Ecto neural progenitor cell (in vitro differentiated cells): Measurements from ENCODE around the gene HAUS8.
A peak's percentile ranks its signal among the peaks of the same experiment; 100 is the strongest.
"Not testable (repeated sequence)": the region's sequence is repeated elsewhere in the genome, so short reads cannot be mapped to it uniquely, and the experiment has no call there.

Experiments
- DNase-seq: peaks from one replicate; pipeline ENCODE4 v3.0.0-alpha.2; 2018; ENCODE audit warnings: low spot score

HAUS8 gene, protein sequence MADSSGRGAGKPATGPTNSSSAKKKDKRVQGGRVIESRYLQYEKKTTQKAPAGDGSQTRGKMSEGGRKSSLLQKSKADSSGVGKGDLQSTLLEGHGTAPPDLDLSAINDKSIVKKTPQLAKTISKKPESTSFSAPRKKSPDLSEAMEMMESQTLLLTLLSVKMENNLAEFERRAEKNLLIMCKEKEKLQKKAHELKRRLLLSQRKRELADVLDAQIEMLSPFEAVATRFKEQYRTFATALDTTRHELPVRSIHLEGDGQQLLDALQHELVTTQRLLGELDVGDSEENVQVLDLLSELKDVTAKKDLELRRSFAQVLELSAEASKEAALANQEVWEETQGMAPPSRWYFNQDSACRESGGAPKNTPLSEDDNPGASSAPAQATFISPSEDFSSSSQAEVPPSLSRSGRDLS

DNA sequence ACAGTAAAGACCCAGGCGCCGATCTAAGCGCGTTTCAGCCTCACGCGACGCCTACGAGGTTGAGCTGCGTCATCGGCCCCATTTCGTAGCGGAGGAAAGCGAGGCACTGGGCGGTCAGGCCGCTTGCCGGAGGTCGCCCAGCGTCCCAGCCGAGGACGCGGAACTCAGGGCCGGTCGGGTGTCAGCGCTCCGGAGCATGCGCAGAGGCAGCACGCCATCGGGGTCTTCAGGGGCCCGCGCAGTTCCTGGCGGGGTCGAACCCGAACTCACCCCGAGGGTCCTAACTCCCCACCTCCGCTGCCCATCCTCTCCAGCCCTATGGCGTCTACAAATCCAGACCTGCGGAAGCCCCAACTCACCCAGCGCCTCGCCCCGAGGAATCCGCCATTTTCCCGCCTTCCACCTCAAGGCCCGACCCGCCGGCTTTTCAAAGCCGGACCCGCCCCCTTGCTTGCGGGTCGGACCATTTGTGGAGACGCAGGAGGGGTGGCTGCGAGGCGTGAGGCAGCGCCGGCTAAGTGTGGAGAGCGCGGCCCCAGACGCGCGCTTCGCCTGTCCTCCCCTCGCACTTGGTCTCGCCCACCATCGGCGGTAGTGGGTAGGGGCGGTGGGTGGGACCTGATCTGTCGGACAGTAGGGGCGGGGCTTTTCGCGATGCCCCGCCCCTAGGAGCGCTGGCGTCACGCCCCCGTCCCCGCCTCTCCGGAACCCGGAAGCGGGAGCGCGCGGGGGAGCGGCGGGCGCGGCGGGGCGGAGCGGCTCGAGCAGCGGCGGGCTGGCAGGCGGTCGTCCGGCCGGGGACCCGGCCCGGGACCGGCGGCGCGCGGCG is at the start of gene HAUS8, which contains the start of gene MYO9B:
Gene HAUS8, minus strand, starts transcription at position 418 of the 829 bp plus-strand sequence. Its CDS starts 30 bp downstream, at position 388.
Gene MYO9B, plus strand, starts transcription at position 743 of the 829 bp plus-strand sequence. CDS start 25,941 bp downstream, outside the sequence.
- peak; percentile 99 for DNase-seq

DNA sequence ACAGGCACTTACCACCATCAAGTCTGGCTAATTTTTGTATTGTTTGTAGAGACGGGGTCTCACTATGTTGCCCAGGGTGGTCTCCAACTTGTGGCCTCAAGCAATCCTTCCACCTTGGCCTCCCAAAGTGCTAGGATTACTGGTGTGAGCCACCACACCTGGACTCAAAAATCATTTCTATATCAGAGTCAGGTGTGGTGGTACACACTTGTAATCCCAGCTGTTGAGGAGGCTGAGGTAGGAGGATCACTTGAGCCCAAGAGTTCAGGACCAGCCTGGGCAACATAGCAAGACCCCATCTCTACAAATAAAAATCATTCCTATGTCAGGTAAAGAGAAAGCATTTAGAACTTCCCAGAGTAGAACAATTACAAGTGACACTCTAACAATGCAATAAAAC is 48.8 kb upstream of the HAUS8 start:
- DNase-seq = no peak

DNA sequence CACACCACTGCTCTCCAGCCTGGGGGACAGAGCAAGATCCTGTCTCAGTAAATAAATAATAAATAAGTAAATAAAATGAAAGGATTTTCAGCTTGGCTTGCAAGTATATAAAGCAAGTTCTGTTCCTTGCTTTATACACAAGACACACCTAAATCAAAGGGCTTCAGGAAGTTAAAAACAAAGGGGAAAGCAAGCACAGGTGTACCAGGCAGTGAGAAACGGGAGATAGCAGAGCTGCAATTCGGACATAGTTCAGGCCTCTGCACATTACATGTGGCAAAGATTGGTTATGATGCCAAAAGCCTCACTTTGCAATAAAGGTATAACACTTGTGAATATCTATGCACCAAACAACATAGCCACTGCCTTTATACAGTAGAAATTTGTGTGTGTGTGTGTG is 47.8 kb upstream of the HAUS8 start:
- DNase-seq = no peak

DNA sequence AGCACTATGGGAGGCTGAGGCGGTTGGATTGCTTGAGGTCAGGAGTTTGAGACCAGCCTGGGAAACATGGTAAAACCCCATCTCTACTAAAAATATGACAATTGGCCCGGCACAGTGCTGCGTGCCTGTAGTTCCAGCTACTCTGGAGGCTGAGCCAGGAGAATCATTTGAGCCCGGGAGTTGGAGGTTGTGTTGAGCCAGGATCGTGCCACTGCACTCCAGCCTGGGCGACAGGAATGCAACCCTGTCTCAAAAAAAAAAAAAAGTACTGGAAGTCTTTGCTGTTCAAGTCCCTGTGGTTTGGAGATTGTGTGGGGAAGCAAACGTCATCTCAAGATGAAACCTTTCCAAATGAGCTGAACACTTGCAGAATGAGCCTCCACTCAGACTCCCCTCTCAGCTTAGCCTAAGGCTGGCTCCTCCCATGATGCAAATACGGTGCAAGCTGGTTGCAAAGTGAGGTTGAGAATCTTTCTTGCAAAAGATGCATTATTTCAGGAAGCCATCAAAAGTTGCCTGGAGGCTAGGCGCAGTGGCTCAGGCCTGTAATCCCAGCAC is 46.6 kb upstream of the HAUS8 start:
- DNase-seq = no peak

DNA sequence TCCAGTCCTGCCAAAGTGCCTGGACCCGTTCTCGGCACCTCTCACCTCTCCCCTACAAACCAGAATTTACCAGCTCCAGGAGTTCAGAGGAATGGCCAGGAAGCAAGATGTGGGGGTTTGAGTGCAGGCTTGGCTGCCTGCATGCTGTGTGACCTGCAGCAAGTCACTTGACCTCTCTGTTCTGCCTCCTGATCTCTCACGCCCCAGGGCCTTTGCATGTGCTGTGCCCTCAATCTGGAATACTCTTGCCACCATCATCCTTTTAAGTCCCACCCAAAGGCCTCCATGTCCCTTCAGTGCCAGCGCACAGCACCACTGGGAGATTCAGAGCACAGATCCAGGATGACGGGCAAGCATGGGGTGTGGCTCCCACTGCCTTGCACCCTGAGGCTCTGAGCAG is 43.7 kb upstream of the HAUS8 start:
- no peak for DNase-seq

DNA sequence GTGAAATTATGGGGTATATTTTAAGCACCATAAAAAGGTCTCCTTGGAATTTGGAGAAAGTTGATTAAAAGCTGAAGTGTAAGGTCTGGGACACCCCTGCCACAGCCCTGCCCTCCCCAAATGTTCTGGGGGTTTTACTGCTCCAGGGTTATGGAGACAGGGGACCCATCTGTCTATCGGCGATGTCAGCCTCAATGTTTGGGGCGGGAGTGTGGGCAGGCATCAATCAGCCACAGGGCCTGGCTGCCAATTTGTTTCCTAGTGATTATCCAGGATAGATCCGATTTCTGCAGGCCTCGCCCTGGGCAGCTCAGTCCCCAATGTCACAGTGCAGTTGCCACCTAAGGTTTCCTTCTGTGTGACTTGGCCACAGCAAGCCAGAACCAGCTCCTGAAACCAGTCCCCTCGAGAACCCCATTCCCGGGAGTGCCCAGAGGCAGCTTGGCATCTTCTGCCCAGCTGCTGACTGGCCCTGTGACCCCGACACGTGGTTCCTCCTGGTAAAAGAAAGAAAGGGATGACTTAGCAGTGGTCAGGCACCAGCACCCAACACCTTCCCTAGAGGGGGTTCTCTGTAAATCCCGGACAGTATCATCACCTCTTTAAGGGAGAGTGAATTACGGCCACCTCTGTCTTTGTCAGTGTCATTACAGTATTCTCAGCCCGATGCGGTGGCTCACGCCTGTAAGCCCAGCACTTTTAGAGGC is 41.9 kb upstream of the HAUS8 start:
- DNase-seq = no peak

DNA sequence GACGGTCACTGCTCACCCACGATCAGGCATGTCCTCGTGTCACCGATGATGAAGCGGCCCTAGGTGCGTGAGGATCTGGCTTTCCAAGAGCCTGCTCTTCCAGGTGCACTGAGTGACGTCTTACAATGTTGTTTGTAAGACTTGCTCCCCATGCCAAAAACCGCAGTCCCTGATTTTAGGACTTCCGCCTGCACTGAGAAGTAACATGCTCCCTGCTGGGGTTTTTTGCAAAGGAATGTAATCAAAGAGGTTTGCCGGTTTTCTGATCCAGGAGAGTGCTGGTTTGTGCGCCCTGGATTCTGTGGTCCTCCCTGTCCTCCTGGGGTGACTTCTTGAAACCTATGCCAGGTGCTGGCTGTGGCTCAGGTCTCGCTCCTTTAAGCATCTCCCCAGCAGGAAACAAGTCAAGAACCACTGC is 39.2 kb upstream of the HAUS8 start:
- DNase-seq = no peak

DNA sequence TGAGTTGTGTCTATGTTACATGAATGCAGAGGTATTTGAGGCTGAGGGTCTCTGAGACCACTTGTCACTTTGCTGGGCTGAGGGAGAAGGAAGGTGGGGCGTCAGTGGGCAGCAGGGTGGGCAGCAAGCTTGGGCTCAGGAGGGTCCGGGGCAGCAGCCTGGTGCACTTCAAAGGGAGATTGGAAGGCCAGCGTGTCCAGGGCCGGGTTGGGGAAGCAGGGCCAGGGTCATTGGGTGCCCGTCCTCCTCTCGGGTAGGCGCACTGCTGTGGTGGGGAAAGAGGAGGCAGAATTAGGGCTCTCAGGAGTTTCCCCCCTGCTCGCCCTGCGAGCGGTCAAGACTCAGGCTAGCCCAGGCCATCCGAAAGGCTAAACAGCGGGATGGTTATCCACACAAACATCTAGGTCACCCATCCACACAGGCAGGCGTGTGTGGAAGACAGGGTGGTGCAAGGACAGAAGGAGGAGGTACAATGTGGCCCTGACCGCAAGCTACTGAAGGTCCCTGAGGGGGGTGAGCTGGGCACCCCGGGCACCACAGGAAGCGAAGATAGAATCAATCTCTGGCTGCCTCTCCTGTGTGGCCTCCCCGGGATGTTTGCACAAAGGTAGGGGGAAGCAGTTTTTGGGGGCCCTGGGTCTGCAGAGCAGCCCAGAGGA is 38.0 kb upstream of the HAUS8 start:
- no peak for DNase-seq

DNA sequence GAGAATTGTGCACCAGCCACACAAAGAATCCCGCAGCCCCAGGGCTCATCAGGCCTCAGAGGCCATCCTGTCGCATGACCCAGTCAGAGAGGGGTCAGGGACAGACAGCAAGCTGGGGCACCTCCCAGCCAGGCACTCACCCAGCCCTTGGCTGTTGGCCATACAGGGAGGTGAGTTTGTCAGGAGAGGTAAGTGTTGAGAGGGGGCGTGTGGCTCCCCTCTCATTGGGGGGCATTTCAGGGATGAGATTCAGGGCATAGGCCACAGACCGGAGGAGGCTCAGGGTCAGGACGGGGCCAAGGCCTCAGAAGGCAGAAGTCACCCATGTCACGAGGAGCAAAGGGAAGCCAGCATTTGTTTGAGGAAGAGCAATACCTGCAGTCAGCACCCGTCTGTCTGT is 37.4 kb upstream of the HAUS8 start:
- DNase-seq = no peak

DNA sequence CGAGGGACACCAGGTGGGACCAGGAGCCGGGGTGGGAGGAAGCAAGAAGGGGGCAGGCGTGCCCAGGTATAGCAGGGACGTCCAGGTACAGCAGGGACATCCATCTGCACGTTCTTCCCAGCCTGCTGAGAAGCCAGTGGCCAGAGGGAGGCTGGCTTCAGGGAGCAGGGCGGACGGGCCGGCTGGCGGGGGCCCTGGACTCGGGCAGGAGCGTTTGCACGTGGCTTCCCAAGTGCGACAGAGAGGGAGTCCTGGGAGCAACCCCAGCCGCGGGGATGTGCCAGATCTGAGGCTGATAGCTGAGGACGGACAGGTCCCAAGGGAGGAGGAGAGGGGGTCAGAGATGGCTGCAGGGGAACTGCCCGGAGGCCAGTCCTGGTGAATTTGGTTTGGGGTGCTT is 37.0 kb upstream of the HAUS8 start:
- DNase-seq = no peak

DNA sequence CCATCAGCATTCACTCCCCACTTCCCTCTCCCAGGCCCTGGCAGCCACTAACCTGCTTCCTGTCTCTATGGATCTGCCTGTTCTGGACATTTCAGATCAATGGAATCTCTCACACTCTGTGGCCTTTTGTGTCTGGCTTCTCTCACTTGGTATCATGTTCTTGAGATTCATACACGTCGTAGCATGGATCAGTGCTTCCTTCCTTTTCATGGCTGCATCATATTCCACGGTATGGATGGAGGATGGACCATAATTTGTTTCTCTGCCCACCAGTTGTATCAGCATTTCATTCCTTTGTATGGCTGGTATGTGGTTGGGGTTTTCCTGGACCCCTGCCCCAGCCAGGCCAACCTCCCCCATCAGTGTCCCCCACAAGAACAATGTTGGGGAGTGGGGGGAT is 36.5 kb upstream of the HAUS8 start:
- no peak for DNase-seq

DNA sequence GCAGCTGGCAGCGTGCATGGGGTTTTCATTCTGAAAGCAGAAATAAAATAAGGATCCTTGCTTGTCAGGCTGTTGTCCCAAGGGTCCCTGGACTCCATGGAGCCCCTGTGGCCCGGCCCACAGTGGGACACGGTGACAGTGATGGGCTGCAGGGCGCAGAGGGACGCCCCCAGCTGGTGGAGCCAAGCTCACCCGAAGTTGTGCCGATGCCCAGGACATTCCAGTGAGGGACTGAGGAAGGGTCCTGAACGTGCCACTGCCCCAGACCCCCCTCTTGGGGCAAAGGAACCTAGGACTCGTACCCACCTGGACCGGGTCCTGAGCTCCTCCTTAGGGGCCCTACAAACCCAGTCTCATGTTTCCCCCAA is 35.3 kb upstream of the HAUS8 start:
- no peak for DNase-seq

DNA sequence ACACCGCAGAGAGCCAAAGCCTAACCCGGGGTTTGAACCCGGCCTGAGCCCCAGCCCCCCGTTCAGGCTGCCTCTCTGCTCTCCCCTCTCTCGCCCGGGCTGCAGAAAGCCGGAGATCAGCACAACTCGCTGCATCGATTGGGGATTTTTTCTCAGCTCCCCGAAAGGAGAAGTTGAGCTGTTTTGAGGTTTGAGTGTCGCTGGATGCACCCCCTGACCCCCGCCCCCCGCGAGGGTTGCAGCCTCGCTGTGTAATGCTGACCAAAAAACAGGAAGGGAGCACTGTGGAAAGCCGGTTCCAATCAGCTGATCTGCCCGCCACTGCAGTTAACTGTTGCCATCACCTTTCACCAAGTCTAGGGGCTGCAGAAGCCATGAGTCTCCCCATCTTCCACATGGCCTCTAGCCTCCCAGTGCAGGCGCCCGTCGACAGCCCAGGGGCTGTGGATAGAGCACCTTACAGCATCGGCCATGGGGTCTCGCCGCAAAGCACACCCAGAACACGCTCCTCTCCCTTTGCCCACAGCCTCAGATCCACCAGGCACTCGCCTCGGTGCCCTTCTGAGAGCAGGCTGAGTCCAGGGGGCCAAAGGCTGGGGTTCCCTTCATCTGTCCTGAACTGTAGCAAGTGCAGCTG is 34.8 kb upstream of the HAUS8 start:
- no peak for DNase-seq

DNA sequence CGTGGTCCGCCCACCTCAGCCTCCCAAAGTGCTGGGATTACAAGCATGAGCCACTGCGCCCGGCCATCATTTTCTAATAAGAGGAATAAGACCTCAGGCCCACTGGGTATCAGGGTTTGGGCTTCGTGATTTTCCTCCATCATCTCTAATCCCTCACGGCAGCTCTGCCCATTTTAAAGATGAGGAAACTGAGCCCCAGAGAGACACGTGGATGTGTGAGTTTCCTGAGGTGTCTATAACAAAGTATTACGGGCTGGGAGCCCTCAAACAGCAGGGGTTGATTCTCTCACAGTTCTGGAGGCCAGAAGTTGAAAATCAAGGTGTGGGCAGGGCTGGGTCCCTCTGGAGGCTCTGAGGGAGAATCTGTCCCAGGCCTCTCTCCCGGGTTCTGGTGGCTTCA is 34.0 kb upstream of the HAUS8 start:
- DNase-seq = no peak

DNA sequence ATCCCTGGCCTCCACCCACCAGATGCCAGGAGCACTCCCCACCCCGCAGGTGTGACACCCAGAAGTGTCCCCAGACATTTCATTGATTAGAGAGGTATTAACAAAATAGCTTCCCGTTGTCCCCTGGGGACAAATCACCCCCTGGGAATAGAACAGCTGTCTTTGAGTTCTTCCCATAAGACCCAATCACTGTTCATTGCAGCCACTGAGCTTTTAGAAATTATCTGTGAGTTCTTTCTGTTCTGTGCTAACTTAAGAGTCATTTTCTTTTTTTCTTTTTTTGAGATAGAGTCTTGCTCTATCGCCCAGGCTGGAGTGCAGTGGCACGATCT is 33.2 kb upstream of the HAUS8 start:
- no peak for DNase-seq

DNA sequence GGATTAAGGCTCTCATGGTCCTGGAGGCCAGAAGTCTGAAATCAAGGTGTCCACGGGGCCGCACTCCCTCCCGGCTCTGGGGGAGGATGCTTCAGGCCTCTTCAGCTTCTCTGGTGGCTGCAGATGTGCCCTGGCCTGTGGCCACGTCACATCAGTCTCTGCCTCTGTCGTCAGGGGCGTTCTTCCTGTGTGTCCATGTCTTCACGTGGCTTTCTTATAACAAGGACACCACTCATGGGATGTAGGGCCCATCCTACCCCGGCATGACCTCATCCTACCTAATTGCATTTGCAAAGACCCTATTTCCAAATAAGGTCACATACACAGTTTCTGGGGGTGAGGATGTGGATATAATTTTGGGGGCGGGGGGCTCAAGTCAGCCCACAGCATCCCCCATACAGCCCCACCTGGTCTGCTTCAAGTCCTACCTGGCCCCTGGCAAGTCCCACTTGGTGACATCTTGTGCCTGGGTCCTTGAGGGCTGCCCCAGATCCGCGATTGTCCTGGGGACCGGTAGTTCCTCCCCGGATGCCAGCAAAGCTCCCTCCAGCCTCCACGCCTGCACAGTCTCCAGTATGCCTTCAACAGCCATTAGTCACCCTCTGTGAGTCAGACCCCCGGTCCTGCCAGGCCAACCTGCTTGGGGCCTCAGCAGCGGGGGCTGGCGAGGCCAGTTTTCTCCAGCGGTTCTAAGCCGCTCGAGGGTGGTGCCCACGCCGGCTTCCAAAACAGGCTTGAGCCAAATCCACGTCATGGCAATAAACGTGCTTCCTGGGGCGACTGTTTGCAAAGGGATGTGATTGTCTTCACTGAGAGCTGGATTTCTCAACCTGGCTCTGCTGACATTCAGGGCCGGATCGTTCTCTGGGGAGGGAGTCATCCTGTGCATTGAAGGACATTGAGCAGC is 32.5 kb upstream of the HAUS8 start:
- no peak for DNase-seq

DNA sequence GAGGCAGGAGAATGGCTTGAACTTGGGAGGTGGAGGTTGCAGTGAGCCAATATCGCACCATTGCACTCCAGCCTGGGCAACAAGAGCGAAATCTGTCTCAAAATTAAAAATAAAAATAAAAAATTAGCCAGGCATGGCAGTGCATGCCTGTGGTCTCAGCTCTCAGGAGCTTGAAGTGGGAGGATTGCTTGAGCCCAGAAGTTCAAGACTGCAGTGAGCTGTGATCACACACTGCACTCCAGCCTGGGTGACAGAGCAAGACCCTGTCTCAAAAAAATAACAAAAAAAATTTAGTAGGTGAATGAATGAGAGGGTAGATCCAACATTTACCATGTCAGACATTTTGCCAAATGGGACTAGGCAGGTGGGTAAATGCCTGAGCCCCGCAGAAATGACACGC is 31.7 kb upstream of the HAUS8 start:
- DNase-seq = not testable (repeated sequence)

DNA sequence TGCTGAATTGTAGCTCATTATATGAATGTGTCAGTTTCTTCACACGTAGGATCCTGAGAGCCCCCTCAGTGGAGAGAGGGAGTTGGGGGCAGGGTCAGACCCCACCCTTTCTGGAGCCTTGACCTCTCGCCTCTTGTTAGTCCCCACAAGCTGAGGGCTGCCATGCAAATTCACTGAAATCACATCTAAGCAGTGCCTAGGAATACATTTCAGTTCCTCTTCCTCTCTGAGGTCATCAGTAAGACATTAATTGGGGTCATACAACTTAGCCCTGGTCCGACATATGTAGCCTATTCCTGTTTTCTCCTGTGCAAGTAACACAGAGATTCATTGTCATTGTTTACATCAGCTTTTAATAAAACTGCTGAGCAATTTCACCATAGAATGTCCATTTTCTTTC is 30.3 kb upstream of the HAUS8 start:
- no peak for DNase-seq

DNA sequence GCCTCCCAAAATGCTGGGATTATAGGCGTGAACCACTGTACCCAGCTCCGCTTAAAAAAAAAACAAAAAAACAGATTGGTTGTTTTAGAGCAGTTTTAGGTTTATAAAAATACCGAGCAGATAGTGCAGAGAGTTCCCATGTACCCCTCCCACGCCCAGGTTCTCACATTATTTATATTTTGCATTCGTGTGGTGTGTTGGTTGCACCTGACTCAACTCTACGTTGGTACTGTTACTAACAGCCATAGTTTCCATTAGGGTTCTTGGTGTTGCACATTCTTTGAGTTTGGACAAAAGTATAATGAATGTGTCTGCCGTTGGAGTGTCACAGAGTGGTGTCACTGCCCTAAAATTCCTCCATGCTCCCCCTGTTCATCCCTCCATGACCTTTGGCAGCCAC is 29.4 kb upstream of the HAUS8 start:
- DNase-seq = no peak

DNA sequence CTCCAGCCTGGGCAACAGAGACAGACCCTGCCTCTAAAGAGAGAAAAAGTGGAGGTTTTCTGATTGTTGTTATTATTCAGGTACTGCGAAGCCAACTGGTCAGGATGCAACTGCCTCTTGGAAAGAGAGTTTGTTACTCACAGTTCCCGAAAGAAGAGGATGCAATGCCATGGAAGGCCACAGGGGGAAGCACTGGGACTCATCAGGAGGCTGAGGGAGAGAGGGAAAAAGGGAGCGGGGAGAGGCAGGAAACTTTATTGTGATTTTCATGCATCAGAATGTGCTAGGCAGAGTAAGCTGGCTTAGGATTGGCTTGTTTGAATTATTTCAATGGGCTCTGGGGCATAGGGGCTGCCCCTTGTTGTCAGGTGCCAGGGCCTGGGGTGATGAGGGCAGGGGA is 27.9 kb upstream of the HAUS8 start:
- DNase-seq = no peak
